Measurements from ENCODE around the gene ANO2. TPM values are rescaled to one million over a fixed set of nuclear protein-coding genes. Genes with fewer than 3 reads are reported as not detected.

Gene ANO2
- total RNA-seq, 4 donors from 2014 or later: 4.0 to 17.9 (median 5.1) TPM

DNA sequence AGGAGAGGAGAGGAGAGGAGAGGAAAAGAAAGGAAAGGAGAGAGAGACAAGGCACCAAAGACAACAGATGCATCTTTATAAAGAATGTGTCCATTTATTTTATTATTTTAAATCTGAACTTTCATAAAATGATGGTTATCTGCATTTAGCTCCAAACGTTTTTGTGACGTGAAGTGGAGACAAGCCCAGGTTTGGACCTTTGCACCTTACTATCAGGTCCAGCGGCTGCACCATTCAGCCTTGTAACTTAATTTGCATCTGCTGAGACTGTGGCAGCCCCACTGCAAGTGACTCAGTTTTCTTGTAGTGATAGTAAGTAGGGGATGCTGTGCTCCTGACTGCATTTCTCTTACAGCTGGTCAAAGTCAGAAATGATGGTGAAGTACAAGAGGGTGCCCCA is 382.5 kb downstream of the ANO2 start:
- 74% methylated on average over 3 of the region's 3 CpGs for WGBS
- TF ChIP-seq POLR2AphosphoS5 (IDR thresholded peaks at IDR 0.05) (no peak), POLR2A (IDR thresholded peaks at IDR 0.05; ENCODE audit: low read depth) (no peak), EP300 (IDR thresholded peaks at IDR 0.05) (no peak)
- TF ChIP-seq, protein P1, sequence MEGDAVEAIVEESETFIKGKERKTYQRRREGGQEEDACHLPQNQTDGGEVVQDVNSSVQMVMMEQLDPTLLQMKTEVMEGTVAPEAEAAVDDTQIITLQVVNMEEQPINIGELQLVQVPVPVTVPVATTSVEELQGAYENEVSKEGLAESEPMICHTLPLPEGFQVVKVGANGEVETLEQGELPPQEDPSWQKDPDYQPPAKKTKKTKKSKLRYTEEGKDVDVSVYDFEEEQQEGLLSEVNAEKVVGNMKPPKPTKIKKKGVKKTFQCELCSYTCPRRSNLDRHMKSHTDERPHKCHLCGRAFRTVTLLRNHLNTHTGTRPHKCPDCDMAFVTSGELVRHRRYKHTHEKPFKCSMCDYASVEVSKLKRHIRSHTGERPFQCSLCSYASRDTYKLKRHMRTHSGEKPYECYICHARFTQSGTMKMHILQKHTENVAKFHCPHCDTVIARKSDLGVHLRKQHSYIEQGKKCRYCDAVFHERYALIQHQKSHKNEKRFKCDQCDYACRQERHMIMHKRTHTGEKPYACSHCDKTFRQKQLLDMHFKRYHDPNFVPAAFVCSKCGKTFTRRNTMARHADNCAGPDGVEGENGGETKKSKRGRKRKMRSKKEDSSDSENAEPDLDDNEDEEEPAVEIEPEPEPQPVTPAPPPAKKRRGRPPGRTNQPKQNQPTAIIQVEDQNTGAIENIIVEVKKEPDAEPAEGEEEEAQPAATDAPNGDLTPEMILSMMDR (IDR thresholded peaks at IDR 0.05): no peak
- Histone ChIP-seq H3K4me3 (no peak overlapping the region), H3K9me3 (no peaks in the 10 kb centered on the region), H3K36me3 (peaks cover 0 to 35% (median 0%) of the 10 kb centered on the region in 4 donors), H3K27me3 (peaks cover 0 to 28% (median 0%) of the 10 kb centered on the region in 4 donors), H3K27ac (replicated peaks in 1 of 4) (no peak overlapping the region), H3K4me1 (peaks cover 0 to 12% (median 4%) of the 10 kb centered on the region in 4 donors)
- DNase-seq (ENCODE audit: extremely low spot score): no peak
- intact Hi-C loops (cut with DNase I): no loop called here

DNA sequence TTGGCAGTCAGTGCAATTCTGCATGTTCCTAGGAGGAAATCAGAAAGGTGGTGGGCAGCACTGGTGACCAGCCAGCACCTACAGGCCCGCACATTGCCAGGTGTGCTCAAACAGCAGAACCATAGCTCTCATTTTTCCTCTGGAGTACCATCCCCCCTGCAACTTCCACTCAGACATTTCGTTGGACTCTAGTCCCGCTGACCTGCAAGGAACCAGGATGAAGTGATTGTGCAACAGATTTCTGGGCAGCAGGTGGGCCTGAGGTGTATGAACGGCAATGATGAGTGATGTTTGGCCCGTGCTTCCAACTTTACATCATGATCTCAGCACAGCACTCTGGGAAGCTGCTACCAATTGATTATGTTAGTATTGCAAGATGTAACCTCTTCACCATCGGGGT is 383.2 kb downstream of the ANO2 start:
- Histone ChIP-seq H3K9me3 (no peaks in the 10 kb centered on the region), H3K4me3 (no peak overlapping the region), H3K36me3 (peaks cover 0 to 35% (median 0%) of the 10 kb centered on the region in 4 donors), H3K4me1 (peaks cover 0 to 5% (median under 1%) of the 10 kb centered on the region in 4 donors), H3K27ac (replicated peaks in 1 of 4) (no peak overlapping the region), H3K27me3 (peaks cover 0 to 27% (median 0%) of the 10 kb centered on the region in 4 donors)
- intact Hi-C loops (cut with DNase I): no loop called here
- no peak for DNase-seq (ENCODE audit: extremely low spot score)
- TF ChIP-seq POLR2A (IDR thresholded peaks at IDR 0.05; ENCODE audit: low read depth) (no peak), POLR2AphosphoS5 (IDR thresholded peaks at IDR 0.05) (no peak), EP300 (IDR thresholded peaks at IDR 0.05) (no peak)
- TF ChIP-seq, protein P1 (IDR thresholded peaks at IDR 0.05): no peak
- 83% methylated on average over 6 of the region's 6 CpGs for WGBS

DNA sequence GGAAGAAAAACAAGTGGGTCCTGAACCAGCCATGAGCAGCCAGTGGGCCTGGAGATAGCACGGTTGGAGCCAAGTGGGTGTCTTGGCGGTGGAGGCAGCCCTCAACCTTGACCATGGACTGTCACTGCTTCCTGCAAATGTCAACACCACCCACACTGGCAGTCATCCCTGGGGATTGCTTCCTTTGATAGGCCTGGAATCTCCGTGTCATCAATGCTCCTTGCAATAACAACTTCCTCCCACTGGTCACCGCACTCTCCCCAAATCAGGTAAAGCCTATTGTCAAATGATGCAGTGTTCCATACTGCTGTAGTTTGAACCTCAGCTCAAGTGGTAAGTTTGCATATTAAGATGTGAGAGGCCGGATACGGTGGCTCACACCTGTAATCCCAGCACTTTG is 384.0 kb downstream of the ANO2 start:
- Histone ChIP-seq H3K4me3 (no peak overlapping the region), H3K27ac (replicated peaks in 1 of 4) (no peak overlapping the region), H3K9me3 (no peaks in the 10 kb centered on the region), H3K36me3 (peaks cover 0 to 31% (median 0%) of the 10 kb centered on the region in 4 donors), H3K27me3 (peaks cover 0 to 19% (median 0%) of the 10 kb centered on the region in 4 donors), H3K4me1 (no peaks in the 10 kb centered on the region)
- TF ChIP-seq POLR2AphosphoS5 (IDR thresholded peaks at IDR 0.05) (no peak), POLR2A (IDR thresholded peaks at IDR 0.05; ENCODE audit: low read depth) (no peak), EP300 (IDR thresholded peaks at IDR 0.05) (no peak)
- TF ChIP-seq, protein P1 (IDR thresholded peaks at IDR 0.05): no peak
- WGBS: 82% methylated on average over 6 of the region's 6 CpGs
- no peak for DNase-seq (ENCODE audit: extremely low spot score)
- intact Hi-C loops (cut with DNase I): no loop called here

DNA sequence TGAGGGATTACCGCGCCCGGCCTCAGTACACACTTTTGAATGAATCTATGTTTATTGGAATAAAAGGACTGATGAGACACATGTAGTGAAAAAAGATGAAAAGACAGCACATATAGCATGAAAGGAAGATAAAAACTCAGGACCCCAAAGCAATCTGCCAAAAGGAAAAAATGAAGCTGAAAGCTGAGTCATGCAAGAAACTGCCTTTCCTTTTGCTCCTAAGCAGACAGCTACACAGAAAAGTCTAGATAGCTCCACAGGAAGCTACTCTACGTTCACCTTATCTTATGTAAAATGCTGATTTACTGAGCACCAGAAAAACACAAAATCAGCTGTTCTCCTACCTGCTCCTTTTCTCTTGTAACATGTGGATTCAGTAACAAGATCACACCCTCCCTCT is 384.8 kb downstream of the ANO2 start:
- Histone ChIP-seq H3K4me3 (no peak overlapping the region), H3K4me1 (no peaks in the 10 kb centered on the region), H3K36me3 (peaks cover 0 to 29% (median 0%) of the 10 kb centered on the region in 4 donors), H3K27me3 (peaks cover 0 to 11% (median 0%) of the 10 kb centered on the region in 4 donors), H3K27ac (replicated peaks in 1 of 4) (no peak overlapping the region), H3K9me3 (no peaks in the 10 kb centered on the region)
- no peak for DNase-seq (ENCODE audit: extremely low spot score)
- 89% methylated on average over 4 of the region's 4 CpGs for WGBS
- no peak for TF ChIP-seq POLR2AphosphoS5 (IDR thresholded peaks at IDR 0.05)
- TF ChIP-seq, protein P1 (IDR thresholded peaks at IDR 0.05): no peak
- TF ChIP-seq POLR2A (IDR thresholded peaks at IDR 0.05; ENCODE audit: low read depth): no peak
- no peak for TF ChIP-seq EP300 (IDR thresholded peaks at IDR 0.05)
- intact Hi-C loops (cut with DNase I): no loop called here

DNA sequence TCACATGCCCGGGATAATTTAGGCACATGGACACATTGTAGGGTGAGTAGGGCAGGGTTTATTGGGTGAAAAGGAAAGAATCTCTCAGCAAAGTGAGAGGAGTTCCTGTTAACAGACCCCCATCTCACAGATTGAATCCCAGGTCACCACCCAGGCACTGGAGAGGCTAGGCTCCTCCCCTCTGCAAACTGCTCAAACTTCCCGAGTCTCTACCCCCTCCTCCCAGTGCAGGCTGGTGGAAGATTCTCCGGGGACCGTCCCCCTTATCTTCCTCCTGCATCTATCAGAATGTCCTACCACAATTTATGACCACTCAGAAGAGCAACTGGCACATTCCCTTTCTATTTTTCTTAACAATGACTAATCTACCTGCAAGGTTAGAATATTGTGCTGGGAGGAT is 387.2 kb downstream of the ANO2 start:
- WGBS: 31% methylated on average over 4 of the region's 4 CpGs
- intact Hi-C loops (cut with DNase I): no loop called here

More for the DNA sequence above, 387.2 kb downstream of the ANO2 start:
- no peaks in the 10 kb centered on the region for H3K27me3 ChIP-seq
- peaks cover 0 to 9% (median 0%) of the 10 kb centered on the region in 4 donors for H3K36me3 ChIP-seq
- no peak overlapping the region for H3K27ac ChIP-seq (replicated peaks in 1 of 4)
- H3K9me3 ChIP-seq: no peaks in the 10 kb centered on the region
- DNase-seq (ENCODE audit: extremely low spot score): peak; percentile 89
- no peak overlapping the region for H3K4me3 ChIP-seq
- TF ChIP-seq POLR2AphosphoS5 (IDR thresholded peaks at IDR 0.05): no peak
- TF ChIP-seq, protein P1 (IDR thresholded peaks at IDR 0.05): no peak
- no peak for TF ChIP-seq POLR2A (IDR thresholded peaks at IDR 0.05; ENCODE audit: low read depth)
- TF ChIP-seq EP300 (IDR thresholded peaks at IDR 0.05): no peak
- no peaks in the 10 kb centered on the region for H3K4me1 ChIP-seq
